ENCODE data around the gene RAP1GAP2.

GRCh38 chr17:3035256-3035967 is 239.2 kb downstream of the RAP1GAP2 start:
- TF ChIP-seq CTCF (IDR thresholded peaks at IDR 0.05) (no peak), SP1 (CRISPR knock-in tag; conservative IDR thresholded peaks at IDR 0.05) (no peak)
- TF ChIP-seq, protein P1, sequence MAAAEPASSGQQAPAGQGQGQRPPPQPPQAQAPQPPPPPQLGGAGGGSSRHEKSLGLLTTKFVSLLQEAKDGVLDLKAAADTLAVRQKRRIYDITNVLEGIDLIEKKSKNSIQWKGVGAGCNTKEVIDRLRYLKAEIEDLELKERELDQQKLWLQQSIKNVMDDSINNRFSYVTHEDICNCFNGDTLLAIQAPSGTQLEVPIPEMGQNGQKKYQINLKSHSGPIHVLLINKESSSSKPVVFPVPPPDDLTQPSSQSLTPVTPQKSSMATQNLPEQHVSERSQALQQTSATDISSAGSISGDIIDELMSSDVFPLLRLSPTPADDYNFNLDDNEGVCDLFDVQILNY (CRISPR knock-in tag; IDR thresholded peaks at IDR 0.05) = no peak
- TF ChIP-seq, protein P2, sequence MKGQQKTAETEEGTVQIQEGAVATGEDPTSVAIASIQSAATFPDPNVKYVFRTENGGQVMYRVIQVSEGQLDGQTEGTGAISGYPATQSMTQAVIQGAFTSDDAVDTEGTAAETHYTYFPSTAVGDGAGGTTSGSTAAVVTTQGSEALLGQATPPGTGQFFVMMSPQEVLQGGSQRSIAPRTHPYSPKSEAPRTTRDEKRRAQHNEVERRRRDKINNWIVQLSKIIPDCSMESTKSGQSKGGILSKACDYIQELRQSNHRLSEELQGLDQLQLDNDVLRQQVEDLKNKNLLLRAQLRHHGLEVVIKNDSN (CRISPR knock-in tag; IDR thresholded peaks at IDR 0.05) = no peak
